ENCODE measurements around the gene PRAME.

The PRAME gene

DNA sequence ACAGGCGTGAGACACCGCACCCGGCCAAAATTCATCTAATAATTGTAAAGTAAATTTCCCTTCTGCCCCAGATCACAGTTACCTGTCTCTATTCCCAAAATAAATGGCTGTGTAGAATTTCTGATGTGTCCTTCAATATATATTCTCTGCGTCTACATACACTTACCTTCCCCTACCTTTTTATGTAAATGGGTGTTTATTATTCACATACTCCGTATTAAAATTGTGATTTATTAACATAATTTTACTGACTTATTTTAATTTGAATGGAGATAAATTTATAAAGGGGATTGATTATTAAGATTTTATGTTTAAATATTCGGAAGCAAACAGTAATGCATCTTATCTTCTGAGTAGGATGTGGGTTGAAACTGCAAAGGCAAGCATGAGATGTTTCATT, 22.6 kb downstream of the PRAME start (continued):
- TF ChIP-seq TCF4 (CRISPR knock-in tag; IDR thresholded peaks at IDR 0.05; ENCODE audit: borderline replicate concordance) (no peak), ZNF70 (CRISPR knock-in tag; IDR thresholded peaks at IDR 0.05) (no peak), ZNF8 (CRISPR knock-in tag; IDR thresholded peaks at IDR 0.05) (no peak), ARNTL (CRISPR knock-in tag; IDR thresholded peaks at IDR 0.05; ENCODE audit: borderline replicate concordance, low read depth) (no peak), ESRRG (CRISPR knock-in tag; IDR thresholded peaks at IDR 0.05) (no peak)
- TF ChIP-seq, protein P1, sequence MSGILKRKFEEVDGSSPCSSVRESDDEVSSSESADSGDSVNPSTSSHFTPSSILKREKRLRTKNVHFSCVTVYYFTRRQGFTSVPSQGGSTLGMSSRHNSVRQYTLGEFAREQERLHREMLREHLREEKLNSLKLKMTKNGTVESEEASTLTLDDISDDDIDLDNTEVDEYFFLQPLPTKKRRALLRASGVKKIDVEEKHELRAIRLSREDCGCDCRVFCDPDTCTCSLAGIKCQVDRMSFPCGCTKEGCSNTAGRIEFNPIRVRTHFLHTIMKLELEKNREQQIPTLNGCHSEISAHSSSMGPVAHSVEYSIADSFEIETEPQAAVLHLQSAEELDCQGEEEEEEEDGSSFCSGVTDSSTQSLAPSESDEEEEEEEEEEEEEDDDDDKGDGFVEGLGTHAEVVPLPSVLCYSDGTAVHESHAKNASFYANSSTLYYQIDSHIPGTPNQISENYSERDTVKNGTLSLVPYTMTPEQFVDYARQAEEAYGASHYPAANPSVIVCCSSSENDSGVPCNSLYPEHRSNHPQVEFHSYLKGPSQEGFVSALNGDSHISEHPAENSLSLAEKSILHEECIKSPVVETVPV (CRISPR knock-in tag; IDR thresholded peaks at IDR 0.05), result no peak

DNA sequence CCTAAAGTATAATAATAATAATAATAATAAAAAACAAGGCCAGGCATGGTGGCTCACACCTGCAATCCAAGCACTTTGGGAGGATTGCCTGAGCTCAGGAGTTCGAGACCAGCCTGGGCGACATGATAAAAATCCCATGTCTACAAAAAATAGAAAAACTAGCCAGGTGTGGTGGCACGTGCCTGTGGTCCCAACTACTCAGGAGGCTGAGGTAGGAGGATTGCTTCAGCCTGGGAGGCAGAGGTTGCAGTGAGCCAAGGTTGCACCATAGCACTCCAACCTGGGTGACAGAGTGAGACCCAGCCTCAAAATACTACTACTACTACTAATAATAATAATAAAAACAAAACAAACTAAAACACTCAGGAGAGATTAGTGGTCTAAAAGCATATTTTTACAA, 23.4 kb downstream of the PRAME start:
- TF ChIP-seq BACH2 (CRISPR knock-in tag; IDR thresholded peaks at IDR 0.05; ENCODE audit: borderline replicate concordance), result no peak
- TF ChIP-seq ZFP3 (CRISPR knock-in tag; IDR thresholded peaks at IDR 0.05), result no peak
- TF ChIP-seq, protein P2, sequence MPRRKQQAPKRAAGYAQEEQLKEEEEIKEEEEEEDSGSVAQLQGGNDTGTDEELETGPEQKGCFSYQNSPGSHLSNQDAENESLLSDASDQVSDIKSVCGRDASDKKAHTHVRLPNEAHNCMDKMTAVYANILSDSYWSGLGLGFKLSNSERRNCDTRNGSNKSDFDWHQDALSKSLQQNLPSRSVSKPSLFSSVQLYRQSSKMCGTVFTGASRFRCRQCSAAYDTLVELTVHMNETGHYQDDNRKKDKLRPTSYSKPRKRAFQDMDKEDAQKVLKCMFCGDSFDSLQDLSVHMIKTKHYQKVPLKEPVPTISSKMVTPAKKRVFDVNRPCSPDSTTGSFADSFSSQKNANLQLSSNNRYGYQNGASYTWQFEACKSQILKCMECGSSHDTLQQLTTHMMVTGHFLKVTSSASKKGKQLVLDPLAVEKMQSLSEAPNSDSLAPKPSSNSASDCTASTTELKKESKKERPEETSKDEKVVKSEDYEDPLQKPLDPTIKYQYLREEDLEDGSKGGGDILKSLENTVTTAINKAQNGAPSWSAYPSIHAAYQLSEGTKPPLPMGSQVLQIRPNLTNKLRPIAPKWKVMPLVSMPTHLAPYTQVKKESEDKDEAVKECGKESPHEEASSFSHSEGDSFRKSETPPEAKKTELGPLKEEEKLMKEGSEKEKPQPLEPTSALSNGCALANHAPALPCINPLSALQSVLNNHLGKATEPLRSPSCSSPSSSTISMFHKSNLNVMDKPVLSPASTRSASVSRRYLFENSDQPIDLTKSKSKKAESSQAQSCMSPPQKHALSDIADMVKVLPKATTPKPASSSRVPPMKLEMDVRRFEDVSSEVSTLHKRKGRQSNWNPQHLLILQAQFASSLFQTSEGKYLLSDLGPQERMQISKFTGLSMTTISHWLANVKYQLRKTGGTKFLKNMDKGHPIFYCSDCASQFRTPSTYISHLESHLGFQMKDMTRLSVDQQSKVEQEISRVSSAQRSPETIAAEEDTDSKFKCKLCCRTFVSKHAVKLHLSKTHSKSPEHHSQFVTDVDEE (CRISPR knock-in tag; IDR thresholded peaks at IDR 0.05), result no peak
- TF ChIP-seq ZNF565 (CRISPR knock-in tag; conservative IDR thresholded peaks at IDR 0.05; ENCODE audit: low read depth), result no peak
- TF ChIP-seq, protein P3, sequence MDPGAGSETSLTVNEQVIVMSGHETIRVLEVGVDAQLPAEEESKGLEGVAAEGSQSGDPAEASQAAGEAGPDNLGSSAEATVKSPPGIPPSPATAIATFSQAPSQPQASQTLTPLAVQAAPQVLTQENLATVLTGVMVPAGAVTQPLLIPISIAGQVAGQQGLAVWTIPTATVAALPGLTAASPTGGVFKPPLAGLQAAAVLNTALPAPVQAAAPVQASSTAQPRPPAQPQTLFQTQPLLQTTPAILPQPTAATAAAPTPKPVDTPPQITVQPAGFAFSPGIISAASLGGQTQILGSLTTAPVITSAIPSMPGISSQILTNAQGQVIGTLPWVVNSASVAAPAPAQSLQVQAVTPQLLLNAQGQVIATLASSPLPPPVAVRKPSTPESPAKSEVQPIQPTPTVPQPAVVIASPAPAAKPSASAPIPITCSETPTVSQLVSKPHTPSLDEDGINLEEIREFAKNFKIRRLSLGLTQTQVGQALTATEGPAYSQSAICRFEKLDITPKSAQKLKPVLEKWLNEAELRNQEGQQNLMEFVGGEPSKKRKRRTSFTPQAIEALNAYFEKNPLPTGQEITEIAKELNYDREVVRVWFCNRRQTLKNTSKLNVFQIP (CRISPR knock-in tag; IDR thresholded peaks at IDR 0.05; ENCODE audit: borderline replicate concordance, low read depth), result no peak
- TF ChIP-seq GLIS3 (CRISPR knock-in tag; IDR thresholded peaks at IDR 0.05), result no peak
- TF ChIP-seq, protein P4, sequence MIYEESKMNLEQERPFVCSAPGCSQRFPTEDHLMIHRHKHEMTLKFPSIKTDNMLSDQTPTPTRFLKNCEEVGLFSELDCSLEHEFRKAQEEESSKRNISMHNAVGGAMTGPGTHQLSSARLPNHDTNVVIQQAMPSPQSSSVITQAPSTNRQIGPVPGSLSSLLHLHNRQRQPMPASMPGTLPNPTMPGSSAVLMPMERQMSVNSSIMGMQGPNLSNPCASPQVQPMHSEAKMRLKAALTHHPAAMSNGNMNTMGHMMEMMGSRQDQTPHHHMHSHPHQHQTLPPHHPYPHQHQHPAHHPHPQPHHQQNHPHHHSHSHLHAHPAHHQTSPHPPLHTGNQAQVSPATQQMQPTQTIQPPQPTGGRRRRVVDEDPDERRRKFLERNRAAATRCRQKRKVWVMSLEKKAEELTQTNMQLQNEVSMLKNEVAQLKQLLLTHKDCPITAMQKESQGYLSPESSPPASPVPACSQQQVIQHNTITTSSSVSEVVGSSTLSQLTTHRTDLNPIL (CRISPR knock-in tag; IDR thresholded peaks at IDR 0.05; ENCODE audit: low read depth), result no peak
- no peak for TF ChIP-seq ESRRG (CRISPR knock-in tag; IDR thresholded peaks at IDR 0.05)
- no peak for TF ChIP-seq ARNTL (CRISPR knock-in tag; IDR thresholded peaks at IDR 0.05; ENCODE audit: borderline replicate concordance, low read depth)
- no peak for TF ChIP-seq ISL1 (CRISPR knock-in tag; IDR thresholded peaks at IDR 0.05)
- TF ChIP-seq OSR1 (CRISPR knock-in tag; IDR thresholded peaks at IDR 0.05), result no peak
- no peak for TF ChIP-seq ZC3H10 (CRISPR knock-in tag; IDR thresholded peaks at IDR 0.05)
- TF ChIP-seq ZNF70 (CRISPR knock-in tag; IDR thresholded peaks at IDR 0.05), result no peak
- TF ChIP-seq, protein P5, sequence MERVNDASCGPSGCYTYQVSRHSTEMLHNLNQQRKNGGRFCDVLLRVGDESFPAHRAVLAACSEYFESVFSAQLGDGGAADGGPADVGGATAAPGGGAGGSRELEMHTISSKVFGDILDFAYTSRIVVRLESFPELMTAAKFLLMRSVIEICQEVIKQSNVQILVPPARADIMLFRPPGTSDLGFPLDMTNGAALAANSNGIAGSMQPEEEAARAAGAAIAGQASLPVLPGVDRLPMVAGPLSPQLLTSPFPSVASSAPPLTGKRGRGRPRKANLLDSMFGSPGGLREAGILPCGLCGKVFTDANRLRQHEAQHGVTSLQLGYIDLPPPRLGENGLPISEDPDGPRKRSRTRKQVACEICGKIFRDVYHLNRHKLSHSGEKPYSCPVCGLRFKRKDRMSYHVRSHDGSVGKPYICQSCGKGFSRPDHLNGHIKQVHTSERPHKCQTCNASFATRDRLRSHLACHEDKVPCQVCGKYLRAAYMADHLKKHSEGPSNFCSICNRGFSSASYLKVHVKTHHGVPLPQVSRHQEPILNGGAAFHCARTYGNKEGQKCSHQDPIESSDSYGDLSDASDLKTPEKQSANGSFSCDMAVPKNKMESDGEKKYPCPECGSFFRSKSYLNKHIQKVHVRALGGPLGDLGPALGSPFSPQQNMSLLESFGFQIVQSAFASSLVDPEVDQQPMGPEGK (CRISPR knock-in tag; IDR thresholded peaks at IDR 0.05; ENCODE audit: borderline replicate concordance), result no peak
- TF ChIP-seq PPARA (CRISPR knock-in tag; IDR thresholded peaks at IDR 0.05; ENCODE audit: borderline replicate concordance), result no peak
- TF ChIP-seq, protein P1 (CRISPR knock-in tag; IDR thresholded peaks at IDR 0.05), result no peak
- TF ChIP-seq ZNF8 (CRISPR knock-in tag; IDR thresholded peaks at IDR 0.05), result no peak
- ATAC-seq, result no peak
